Loucy (cell line): ENCODE data around the gene MBNL2.

ENCODE experiments used
- H2AFZ ChIP-seq: fragments of 200-600 bp; sonication (generic); 2 replicates; pipeline ENCODE4 v1.6.0; 2016; ENCODE audit warnings: antibody characterized with exemption, mild to moderate bottlenecking, low read length, moderate library complexity
- H3F3A ChIP-seq: fragments of 200-600 bp; 2 replicates; pipeline ENCODE4 v1.6.0; 2016; ENCODE audit warnings: antibody characterized with exemption, low read depth, mild to moderate bottlenecking
- H3K27me3 ChIP-seq: fragments of 200-600 bp; sonication (generic); 2 replicates; pipeline ENCODE4 v1.6.1; 2014; ENCODE audit warnings: low read length, mild to moderate bottlenecking; ENCODE audit not compliant: insufficient read depth, poor library complexity, severe bottlenecking
- H3K36me3 ChIP-seq: fragments of 200-600 bp; sonication (generic); 2 replicates; pipeline ENCODE4 v1.6.1; 2016; ENCODE audit warnings: low read length; ENCODE audit not compliant: insufficient read depth
- H3K4me1 ChIP-seq: fragments of 200-600 bp; sonication (generic); 2 replicates; pipeline ENCODE4 v1.5.1; 2014; ENCODE audit warnings: low read length, mild to moderate bottlenecking; ENCODE audit not compliant: insufficient read depth, poor library complexity, severe bottlenecking
- H3K4me2 ChIP-seq: fragments of 200-600 bp; sonication (generic); 2 replicates; pipeline ENCODE4 v1.6.0; 2014; ENCODE audit warnings: antibody characterized with exemption, low read length, low read depth, mild to moderate bottlenecking; ENCODE audit not compliant: poor library complexity, severe bottlenecking
- H3K4me3 ChIP-seq: fragments of 200-600 bp; sonication (generic); 2 replicates; pipeline ENCODE4 v1.5.1; 2014; ENCODE audit warnings: low read length, mild to moderate bottlenecking, mixed read lengths; ENCODE audit not compliant: poor library complexity, severe bottlenecking
- H3K79me2 ChIP-seq: fragments of 200-600 bp; sonication (generic); 2 replicates; pipeline ENCODE4 v1.6.1; 2014; ENCODE audit warnings: low read length; ENCODE audit not compliant: insufficient read depth
- H3K9ac ChIP-seq: fragments of 200-600 bp; sonication (generic); 2 replicates; pipeline ENCODE4 v1.6.0; 2014; ENCODE audit warnings: mild to moderate bottlenecking, low read depth, low read length, moderate library complexity; ENCODE audit not compliant: poor library complexity, severe bottlenecking
- H3K9me2 ChIP-seq: fragments of 200-600 bp; sonication (generic); replicated peaks from 2 replicates; pipeline ENCODE4 v1.6.1; 2016; ENCODE audit warnings: low read depth, low read length, mixed read lengths
- H3K9me3 ChIP-seq: fragments of 200-600 bp; sonication (generic); 2 replicates; pipeline ENCODE4 v1.6.1; 2014; ENCODE audit warnings: mild to moderate bottlenecking, antibody characterized with exemption, low read length, low read depth; ENCODE audit not compliant: insufficient read depth
- H4K20me1 ChIP-seq: fragments of 200-600 bp; sonication (generic); 2 replicates; pipeline ENCODE4 v1.6.0; 2014; ENCODE audit warnings: antibody characterized with exemption, low read length, mild to moderate bottlenecking; ENCODE audit not compliant: insufficient read depth, poor library complexity, severe bottlenecking
- EZH2phosphoT487 ChIP-seq: fragments of 200-600 bp; IDR thresholded peaks from 2 replicates; pipeline ENCODE4 v1.6.1; 2018; ENCODE audit warnings: antibody characterized with exemption, mild to moderate bottlenecking, moderate library complexity, borderline replicate concordance
- TF ChIP-seq, protein P1 (sequence below): fragments of 200-600 bp; sonication (generic); conservative IDR thresholded peaks from 2 replicates; pipeline ENCODE4 v1.5.1; 2014; ENCODE audit warnings: mild to moderate bottlenecking, antibody characterized with exemption, low read length

MBNL2 gene

DNA sequence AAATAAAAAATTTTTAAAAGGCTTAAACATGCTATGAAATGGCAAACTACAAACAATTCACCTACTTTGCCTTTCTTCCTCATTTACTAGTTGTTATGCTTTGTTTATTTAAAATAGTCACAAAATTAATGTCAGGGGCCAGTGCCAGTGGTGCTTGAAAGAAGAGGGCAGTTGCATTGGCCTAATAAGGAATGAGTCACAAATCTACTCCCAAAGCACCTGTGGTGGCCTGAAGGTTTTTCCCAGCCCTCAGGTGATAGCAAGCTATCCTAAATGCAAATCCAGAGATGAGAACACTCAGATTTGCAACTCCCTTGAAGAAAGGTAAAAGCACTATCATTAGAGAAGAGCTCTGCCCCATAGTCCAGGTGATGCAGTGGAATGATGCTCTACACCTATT lies 103.6 kb downstream of the MBNL2 start:
- Histone ChIP-seq H3K4me3 (no peak overlapping the region), H3K9ac (no peak overlapping the region), H3K9me3 (no peaks in the 10 kb centered on the region), H3K36me3 (no peaks in the 10 kb centered on the region), H3K4me2 (no peak overlapping the region), H3K9me2 (no peaks in the 10 kb centered on the region), H4K20me1 (no peaks in the 10 kb centered on the region), H3K4me1 (no peaks in the 10 kb centered on the region), H3F3A (no peaks in the 10 kb centered on the region), H2AFZ (no peak overlapping the region), H3K27me3 (no peaks in the 10 kb centered on the region), H3K79me2 (no peaks in the 10 kb centered on the region)
- no peak for TF ChIP-seq EZH2phosphoT487
- TF ChIP-seq, protein P1, sequence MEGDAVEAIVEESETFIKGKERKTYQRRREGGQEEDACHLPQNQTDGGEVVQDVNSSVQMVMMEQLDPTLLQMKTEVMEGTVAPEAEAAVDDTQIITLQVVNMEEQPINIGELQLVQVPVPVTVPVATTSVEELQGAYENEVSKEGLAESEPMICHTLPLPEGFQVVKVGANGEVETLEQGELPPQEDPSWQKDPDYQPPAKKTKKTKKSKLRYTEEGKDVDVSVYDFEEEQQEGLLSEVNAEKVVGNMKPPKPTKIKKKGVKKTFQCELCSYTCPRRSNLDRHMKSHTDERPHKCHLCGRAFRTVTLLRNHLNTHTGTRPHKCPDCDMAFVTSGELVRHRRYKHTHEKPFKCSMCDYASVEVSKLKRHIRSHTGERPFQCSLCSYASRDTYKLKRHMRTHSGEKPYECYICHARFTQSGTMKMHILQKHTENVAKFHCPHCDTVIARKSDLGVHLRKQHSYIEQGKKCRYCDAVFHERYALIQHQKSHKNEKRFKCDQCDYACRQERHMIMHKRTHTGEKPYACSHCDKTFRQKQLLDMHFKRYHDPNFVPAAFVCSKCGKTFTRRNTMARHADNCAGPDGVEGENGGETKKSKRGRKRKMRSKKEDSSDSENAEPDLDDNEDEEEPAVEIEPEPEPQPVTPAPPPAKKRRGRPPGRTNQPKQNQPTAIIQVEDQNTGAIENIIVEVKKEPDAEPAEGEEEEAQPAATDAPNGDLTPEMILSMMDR = no peak

DNA sequence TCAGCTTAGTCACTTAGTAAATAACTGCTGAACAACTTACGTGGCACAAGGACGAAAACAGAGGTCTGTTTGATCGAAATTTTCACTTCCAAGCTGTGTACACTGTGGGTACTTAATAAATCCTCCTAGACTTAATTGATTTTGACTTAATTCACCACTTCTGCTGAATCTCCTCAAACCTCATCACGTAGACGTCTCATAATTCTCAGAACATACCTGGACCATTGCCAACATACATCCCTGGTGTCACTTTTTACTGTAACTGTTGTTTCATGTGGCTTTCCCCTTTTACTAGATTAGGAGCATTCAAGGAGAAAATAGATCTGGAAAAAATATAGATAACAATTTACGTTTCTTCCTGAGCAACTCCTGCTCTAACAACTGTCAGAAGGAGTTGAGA lies 105.0 kb downstream of the MBNL2 start:
- no peak overlapping the region for H2AFZ ChIP-seq
- H3K4me3 ChIP-seq = no peak overlapping the region
- H4K20me1 ChIP-seq = no peaks in the 10 kb centered on the region

DNA sequence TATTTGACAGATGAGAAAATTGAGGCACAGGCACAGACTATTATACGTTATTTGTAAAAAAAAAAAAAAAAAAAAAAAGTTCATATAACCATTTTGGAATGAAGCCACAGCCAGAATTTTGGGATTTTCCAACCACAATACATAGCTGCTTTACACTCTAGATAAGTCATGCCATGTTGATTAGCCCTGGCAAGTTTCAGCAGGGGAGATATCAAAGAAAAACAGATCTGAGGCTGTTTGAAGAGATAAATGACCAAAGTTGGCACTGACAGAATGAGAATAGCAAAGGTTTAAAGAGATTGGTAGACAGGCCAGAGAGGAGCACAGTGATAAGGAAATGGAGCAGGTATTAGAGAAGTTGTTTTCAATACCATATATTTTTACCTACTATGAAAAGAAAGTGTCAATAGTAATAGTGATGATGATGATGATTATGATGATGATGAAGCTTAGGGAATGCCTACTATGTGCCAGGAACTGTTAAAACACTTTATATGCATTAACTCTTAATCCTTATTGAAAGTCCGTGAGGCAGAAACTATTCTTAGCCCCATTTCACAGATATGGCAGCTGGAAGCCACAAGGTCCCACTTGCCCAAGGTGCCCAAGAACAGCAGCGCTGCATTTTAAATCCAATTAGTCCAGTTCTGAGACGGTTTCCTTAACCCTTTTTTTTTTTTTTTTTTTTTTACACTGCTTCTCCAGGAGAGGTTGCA lies 105.5 kb downstream of the MBNL2 start:
- H3K4me3 ChIP-seq = no peak overlapping the region
- H2AFZ ChIP-seq = no peak overlapping the region
- H3K36me3 ChIP-seq = no peaks in the 10 kb centered on the region
- no peaks in the 10 kb centered on the region for H3F3A ChIP-seq
- H3K9me2 ChIP-seq = no peaks in the 10 kb centered on the region
- H3K4me1 ChIP-seq = no peaks in the 10 kb centered on the region
- H3K27me3 ChIP-seq = no peaks in the 10 kb centered on the region
- H4K20me1 ChIP-seq = no peaks in the 10 kb centered on the region
- H3K9me3 ChIP-seq = no peaks in the 10 kb centered on the region
- no peak overlapping the region for H3K4me2 ChIP-seq
- no peak overlapping the region for H3K9ac ChIP-seq
- TF ChIP-seq, protein P1 = no peak
- TF ChIP-seq EZH2phosphoT487 = no peak
- H3K79me2 ChIP-seq = no peaks in the 10 kb centered on the region

More for the DNA sequence above, 105.0 kb downstream of the MBNL2 start:
- Histone ChIP-seq H3K9me3 (no peaks in the 10 kb centered on the region), H3K36me3 (no peaks in the 10 kb centered on the region), H3F3A (no peaks in the 10 kb centered on the region), H3K9me2 (no peaks in the 10 kb centered on the region), H3K9ac (no peak overlapping the region), H3K79me2 (no peaks in the 10 kb centered on the region), H3K4me1 (no peaks in the 10 kb centered on the region), H3K4me2 (no peak overlapping the region), H3K27me3 (no peaks in the 10 kb centered on the region)
- TF ChIP-seq, protein P1 = no peak
- no peak for TF ChIP-seq EZH2phosphoT487
